B cell (primary cell): ENCODE results near the gene JMJD1C. TPM values are rescaled to one million over a fixed set of nuclear protein-coding genes. Genes with fewer than 3 reads are reported as not detected.

ENCODE experiments used
- ATAC-seq: fragments of 200-7000 bp; cut with Tn5 transposase; one replicate; pipeline ENCODE4 v1.10.0; 2021; ENCODE audit warnings: low read depth, mild to moderate bottlenecking, moderate number of reproducible peaks, moderate library complexity
- CTCF ChIA-PET: fragments of 350-600 bp; sonication (Branson Sonifier 250); formaldehyde crosslinking; loops from one replicate; lab custom pipeline; 2021; ENCODE audit warnings: antibody characterized with exemption, inconsistent platforms; lab: Charles Lee
- POLR2A ChIA-PET: fragments of 350-600 bp; sonication (Branson Sonifier 250); formaldehyde crosslinking; loops from one replicate; lab custom pipeline; 2021; ENCODE audit warnings: antibody characterized with exemption; lab: Charles Lee
- DNase-seq: peaks from one replicate; pipeline ENCODE4 v3.0.0; 2013
- H2AFZ ChIP-seq: 2 replicates; pipeline ENCODE4 v1.6.1; 2012; ENCODE audit warnings: mild to moderate bottlenecking, low read depth, low read length; ENCODE audit not compliant: insufficient read depth, poor library complexity, severe bottlenecking
- H3K27ac ChIP-seq, 2 donors: 1 replicate in 1 of 2; 2 replicates in 1 of 2; pipeline ENCODE4 v1.5.1; 2012 to 2013; ENCODE audit warnings: low read length in 2 of 2, mild to moderate bottlenecking in 2 of 2, moderate library complexity in 1 of 2
- H3K27me3 ChIP-seq, 4 experiments: fragments of 200-600 bp in 1 of 4; sonication (generic) in 1 of 4; replicated peaks in 1 of 4; 1 replicate in 2 of 4; 2 replicates in 2 of 4; pipeline versions ENCODE4 v1.6.1 to v1.7.0; 2013 to 2016; ENCODE audit warnings: low read length in 3 of 4, mild to moderate bottlenecking in 2 of 4, mixed read lengths in 1 of 4, moderate library complexity in 1 of 4; ENCODE audit not compliant: insufficient read depth in 4 of 4, control insufficient read depth in 3 of 4; ENCODE audit errors: control extremely low read depth in 1 of 4
- H3K36me3 ChIP-seq, 2 experiments: replicated peaks in 1 of 2; 1 replicate in 1 of 2; 2 replicates in 1 of 2; pipeline versions ENCODE4 v1.6.1 to v1.7.1; 2013; ENCODE audit warnings: low read length in 1 of 2; ENCODE audit not compliant: insufficient read depth in 2 of 2, control insufficient read depth in 1 of 2; ENCODE audit errors: control extremely low read depth in 1 of 2, extremely low read depth in 1 of 2
- H3K4me1 ChIP-seq, 2 donors: fragments of 200-600 bp in 1 of 2; sonication (generic) in 1 of 2; 1 replicate in 1 of 2; 2 replicates in 1 of 2; pipeline versions ENCODE4 v1.5.1 to v1.6.1; 2013 to 2017; ENCODE audit warnings: low read length in 2 of 2; ENCODE audit not compliant: control insufficient read depth in 2 of 2, insufficient read depth in 2 of 2
- H3K4me2 ChIP-seq: replicated peaks from 2 replicates; pipeline ENCODE3; 2012; ENCODE audit warnings: mild to moderate bottlenecking, low read depth, low read length; ENCODE audit not compliant: poor library complexity, severe bottlenecking
- H3K4me3 ChIP-seq, 5 experiments: fragments of 200-600 bp in 1 of 5; sonication (generic) in 1 of 5; 1 replicate in 3 of 5; 2 replicates in 2 of 5; pipeline versions ENCODE4 v1.5.1 to v1.7.0; 2011 to 2016; ENCODE audit warnings: low read length in 4 of 5, mild to moderate bottlenecking in 4 of 5, low read depth in 2 of 5, control low read depth in 1 of 5, moderate library complexity in 1 of 5; ENCODE audit not compliant: insufficient read depth in 1 of 5; ENCODE audit errors: control extremely low read depth in 1 of 5, extremely low read depth in 1 of 5
- H3K79me2 ChIP-seq: fragments of 200-600 bp; sonication (generic); one replicate; pipeline ENCODE4 v1.6.0; 2016; ENCODE audit warnings: low read length; ENCODE audit not compliant: control insufficient read depth, insufficient read depth
- H3K9ac ChIP-seq: fragments of 200-600 bp; sonication (generic); 2 replicates; pipeline ENCODE4 v1.6.1; 2017; ENCODE audit warnings: mild to moderate bottlenecking, low read length, moderate library complexity
- H3K9me3 ChIP-seq, 3 donors: one replicate each; pipeline versions ENCODE4 v1.6.1 to v1.7.1; 2013; ENCODE audit warnings: low read length in 2 of 3; ENCODE audit not compliant: control insufficient read depth in 2 of 3, insufficient read depth in 1 of 3; ENCODE audit errors: control extremely low read depth in 1 of 3
- H4K20me1 ChIP-seq: 2 replicates; pipeline ENCODE4 v1.6.0; 2012; ENCODE audit warnings: mild to moderate bottlenecking, low read length; ENCODE audit not compliant: insufficient read depth, control insufficient read depth, poor library complexity, severe bottlenecking
- H3K27ac Mint-ChIP-seq: one replicate; pipeline ENCODE4 v1.8.0; 2021; ENCODE audit warnings: mixed read lengths
- H3K27me3 Mint-ChIP-seq: one replicate; pipeline ENCODE4 v1.8.0; 2021; ENCODE audit warnings: mixed read lengths
- H3K4me1 Mint-ChIP-seq: one replicate; pipeline ENCODE4 v1.8.0; 2021; ENCODE audit warnings: mixed read lengths
- H3K4me3 Mint-ChIP-seq: one replicate; pipeline ENCODE4 v1.8.0; 2021; ENCODE audit warnings: mixed read lengths
- H3K9me3 Mint-ChIP-seq: one replicate; pipeline ENCODE4 v1.8.0; 2022; ENCODE audit warnings: mixed read lengths; ENCODE audit not compliant: insufficient read depth
- CTCF ChIP-seq: fragments of 200-600 bp; IDR thresholded peaks from one replicate; pipeline ENCODE4 v1.8.0; 2022; ENCODE audit warnings: antibody characterized with exemption, mild to moderate bottlenecking
- EZH2 ChIP-seq: IDR thresholded peaks from 2 replicates; pipeline ENCODE4 v1.6.1; 2012; ENCODE audit warnings: borderline replicate concordance, low read depth, mild to moderate bottlenecking, moderate library complexity, low read length; ENCODE audit not compliant: insufficient read depth, poor library complexity, severe bottlenecking
- WGBS: methylation state at CpG from one replicate; pipeline ENCODE4 v1.1.5; 2013; ENCODE audit warnings: missing lambda C conversion rate; ENCODE audit not compliant: insufficient coverage; 5-methylcytosine and 5-hydroxymethylcytosine counted together
- intact Hi-C: fragments of 100-400 bp; cut with micrococcal nuclease; formaldehyde crosslinking; loops from one replicate; pipeline ENCODE4 v1.10.0; 2022
- polyA plus RNA-seq: library from polyadenylated mRNA; depleted of rRNA; stranded (reverse); fragments of >200 nt; gene quantifications from 2 replicates; pipeline ENCODE4 v1.2.3, GENCODE V29; 2012
- total RNA-seq, 2 donors: library from RNA; stranded (reverse); fragments of 120-200 nt in 1 of 2; gene quantifications; 1 replicate in 1 of 2; 2 replicates in 1 of 2; pipeline versions ENCODE4 v1.2.3 to v1.2.4, GENCODE V29; 2013 to 2022

Gene JMJD1C
- total and polyA plus RNA-seq, 2 donors (not counting 1 experiment from before 2014, with no cell fraction given): 81.8 to 235 TPM

GRCh38 chr10:63515002-63515763, 49.4 kb upstream of the JMJD1C start:
- H3K27me3 Mint-ChIP-seq: no peaks in the 10 kb centered on the region
- peaks cover 44% of the 10 kb centered on the region for H3K4me1 Mint-ChIP-seq
- peaks cover 98% of the 10 kb centered on the region for H3K79me2 ChIP-seq
- no peak for DNase-seq
- no peak overlapping the region for H2AFZ ChIP-seq
- H3K4me3 ChIP-seq: no peak overlapping the region
- H3K9me3 Mint-ChIP-seq: no peaks in the 10 kb centered on the region
- H3K4me1 ChIP-seq: peaks cover 7 to 12% of the 10 kb centered on the region in 2 donors
- H3K9ac ChIP-seq: no peak overlapping the region
- H3K9me3 ChIP-seq: peaks cover 1 to 6% (median 4%) of the 10 kb centered on the region in 3 donors
- H3K4me2 ChIP-seq: peak overlapping the region; percentile 1
- no peaks in the 10 kb centered on the region for H3K36me3 ChIP-seq
- no peak for ATAC-seq
- H4K20me1 ChIP-seq: peaks cover 13% of the 10 kb centered on the region
- no peaks in the 10 kb centered on the region for H3K27me3 ChIP-seq
- 40% methylated on average over 1 of the region's 5 CpGs for WGBS
- intact Hi-C loops: no loop called here
- ChIA-PET CTCF (interaction anchor here (0.9 to 1.3 kb wide), 2 partner anchors 36 to 114 kb away, joined by 3 read pairs; no protein-coding TSS in a partner anchor), POLR2A (no interaction called here)
- H3K27ac Mint-ChIP-seq: peak overlapping the region; percentile 0
- H3K27ac ChIP-seq: no peak overlapping the region
- TF ChIP-seq CTCF: no peak
- no peak for TF ChIP-seq EZH2
- no peak overlapping the region for H3K4me3 Mint-ChIP-seq

- Mint-ChIP-seq H3K4me1 (peaks cover 15% of the 10 kb centered on the region), H3K27ac (no peak overlapping the region), H3K4me3 (no peak overlapping the region), H3K27me3 (no peaks in the 10 kb centered on the region), H3K9me3 (no peaks in the 10 kb centered on the region)
- H3K4me1 ChIP-seq: no peaks in the 10 kb centered on the region
- peaks cover 36% of the 10 kb centered on the region for H4K20me1 ChIP-seq
- H3K27ac ChIP-seq: no peak overlapping the region
- H3K9me3 ChIP-seq: no peaks in the 10 kb centered on the region
- H3K4me2 ChIP-seq: no peak overlapping the region
- ATAC-seq (no peak), DNase-seq (no peak)
- POLR2A ChIA-PET: no interaction called here
- no peak overlapping the region for H3K4me3 ChIP-seq
- TF ChIP-seq CTCF (no peak), EZH2 (no peak)
- CTCF ChIA-PET: interaction anchor here (0.9 kb wide), 1 partner anchor 12 kb away, joined by 4 read pairs; no protein-coding TSS in a partner anchor
- no peaks in the 10 kb centered on the region for H3K27me3 ChIP-seq
- H3K36me3 ChIP-seq: no peaks in the 10 kb centered on the region
- no peak overlapping the region for H3K9ac ChIP-seq
- WGBS: no CpG with 5 or more reads among the region's 1 CpG
- H3K79me2 ChIP-seq: peaks cover 69% of the 10 kb centered on the region
- intact Hi-C loops: no loop called here
- no peak overlapping the region for H2AFZ ChIP-seq
Observed at GRCh38 chr10:63506554-63506953, 40.8 kb upstream of the JMJD1C start.
